ENCODE measurements around the gene FAM107B.

FAM107B gene

GRCh38 chr10:14478604-14479003 is 296.1 kb downstream of the FAM107B start:
- peak in 1 of 2 donors; percentile 3 for DNase-seq

- no peak for DNase-seq
These were observed 296.5 kb downstream of the FAM107B start for GRCh38 chr10:14478201-14478600.

GRCh38 chr10:14477408-14477710 is 297.3 kb downstream of the FAM107B start:
- no peak for DNase-seq

GRCh38 chr10:14476641-14477407 is 297.9 kb downstream of the FAM107B start:
- DNase-seq = no peak

GRCh38 chr10:14476006-14476405 is 298.7 kb downstream of the FAM107B start:
- no peak for DNase-seq

- no peak for DNase-seq
These were observed 300.0 kb downstream of the FAM107B start for GRCh38 chr10:14474656-14475055.

GRCh38 chr10:14470920-14471319 is 303.8 kb downstream of the FAM107B start:
- DNase-seq = no peak

- DNase-seq = no peak
These were observed 306.0 kb downstream of the FAM107B start for GRCh38 chr10:14468726-14469125.
